MV-4-11 (cell line): Measurements from ENCODE around the gene YPEL3.

Experiments used
- DNase-seq: peaks from one replicate; lab custom pipeline; 2025; lab: John Stamatoyannopoulos, UW

Gene YPEL3

GRCh38 chr16:30046178-30046577 lies 49.8 kb downstream of the YPEL3 start:
- no peak for DNase-seq
